Activated CD4-positive, alpha-beta memory T cell treated with anti-CD3 and anti-CD28 coated beads for 36 hours (primary cell): ENCODE data around the gene DIS3L2. TPM values are rescaled to one million over a fixed set of nuclear protein-coding genes. Genes with fewer than 3 reads are reported as not detected.

Experiments used
- CTCF ChIA-PET: fragments of 350-600 bp; sonication (Branson Sonifier 250); formaldehyde crosslinking; loops from one replicate; lab custom pipeline; 2021; ENCODE audit warnings: antibody characterized with exemption, inconsistent platforms; lab: Charles Lee
- POLR2A ChIA-PET: fragments of 350-600 bp; sonication (Branson Sonifier 250); formaldehyde crosslinking; loops from one replicate; lab custom pipeline; 2021; ENCODE audit warnings: antibody characterized with exemption; lab: Charles Lee
- DNase-seq: peaks from one replicate; pipeline ENCODE4 v3.0.0-alpha.2; 2020
- H3K27ac Mint-ChIP-seq: one replicate; pipeline ENCODE4 v1.8.0; 2021; ENCODE audit warnings: mixed read lengths
- H3K27me3 Mint-ChIP-seq: one replicate; pipeline ENCODE4 v1.8.0; 2021; ENCODE audit warnings: mixed read lengths
- H3K36me3 Mint-ChIP-seq: one replicate; pipeline ENCODE4 v1.8.0; 2021; ENCODE audit warnings: mixed read lengths
- H3K4me1 Mint-ChIP-seq: one replicate; pipeline ENCODE4 v1.8.0; 2021; ENCODE audit warnings: low read depth, mixed read lengths
- H3K4me3 Mint-ChIP-seq: one replicate; pipeline ENCODE4 v1.8.0; 2021; ENCODE audit warnings: mild to moderate bottlenecking, mixed read lengths
- H3K9me3 Mint-ChIP-seq: one replicate; pipeline ENCODE4 v1.8.0; 2021; ENCODE audit warnings: mixed read lengths
- intact Hi-C: fragments of 100-400 bp; cut with micrococcal nuclease; formaldehyde crosslinking; loops from one replicate; pipeline ENCODE4 v1.15.1; 2023
- total RNA-seq, 2 experiments: library from RNA; stranded (reverse); gene quantifications; one replicate each; pipeline ENCODE4 v1.2.3, GENCODE V29; 2021

DIS3L2 gene
- total RNA-seq, 2 experiments from 2014 or later, result 20.5 to 25.7 TPM

- POLR2A ChIA-PET, result no interaction called here
Observed at GRCh38 chr2:232076736-232077135, 115.2 kb downstream of the DIS3L2 start.

GRCh38 chr2:232085164-232085563, 123.7 kb downstream of the DIS3L2 start:
- H3K4me1 Mint-ChIP-seq, result peaks cover 3% of the 10 kb centered on the region
- CTCF ChIA-PET, result no interaction called here
- H3K36me3 Mint-ChIP-seq, result peaks cover 16% of the 10 kb centered on the region
- no peak overlapping the region for H3K4me3 Mint-ChIP-seq
- H3K9me3 Mint-ChIP-seq, result peaks cover 11% of the 10 kb centered on the region
- no peak overlapping the region for H3K27ac Mint-ChIP-seq
- POLR2A ChIA-PET, result no interaction called here
- no peaks in the 10 kb centered on the region for H3K27me3 Mint-ChIP-seq
- no peak for DNase-seq
- intact Hi-C loops, result no loop called here

More at GRCh38 chr2:232076736-232077135, 115.2 kb downstream of the DIS3L2 start:
- intact Hi-C loops, result no loop called here
- Mint-ChIP-seq H3K4me3 (no peak overlapping the region), H3K27ac (no peak overlapping the region), H3K9me3 (peaks cover 3% of the 10 kb centered on the region), H3K36me3 (peaks cover 7% of the 10 kb centered on the region), H3K4me1 (peaks cover 10% of the 10 kb centered on the region), H3K27me3 (no peaks in the 10 kb centered on the region)
- CTCF ChIA-PET, result no interaction called here
- DNase-seq, result no peak

- no peak overlapping the region for H3K4me3 Mint-ChIP-seq
- H3K36me3 Mint-ChIP-seq, result peaks cover 17% of the 10 kb centered on the region
- POLR2A ChIA-PET, result no interaction called here
- CTCF ChIA-PET, result no interaction called here
- intact Hi-C loops, result no loop called here
- no peak for DNase-seq
- H3K4me1 Mint-ChIP-seq, result peaks cover 3% of the 10 kb centered on the region
- H3K27me3 Mint-ChIP-seq, result no peaks in the 10 kb centered on the region
- H3K9me3 Mint-ChIP-seq, result peaks cover 11% of the 10 kb centered on the region
- no peak overlapping the region for H3K27ac Mint-ChIP-seq
Observed at GRCh38 chr2:232085826-232086425, 124.4 kb downstream of the DIS3L2 start.

- no peak for DNase-seq
- POLR2A ChIA-PET, result no interaction called here
- intact Hi-C loops, result no loop called here
- H3K27ac Mint-ChIP-seq, result no peak overlapping the region
- peaks cover 27% of the 10 kb centered on the region for H3K36me3 Mint-ChIP-seq
- H3K4me1 Mint-ChIP-seq, result peaks cover 3% of the 10 kb centered on the region
- CTCF ChIA-PET, result no interaction called here
- no peak overlapping the region for H3K4me3 Mint-ChIP-seq
- H3K9me3 Mint-ChIP-seq, result peaks cover under 1% of the 10 kb centered on the region
- H3K27me3 Mint-ChIP-seq, result no peaks in the 10 kb centered on the region
Observed at GRCh38 chr2:232088771-232089170, 127.3 kb downstream of the DIS3L2 start.

- POLR2A ChIA-PET, result no interaction called here
- Mint-ChIP-seq H3K27me3 (no peaks in the 10 kb centered on the region), H3K27ac (no peak overlapping the region), H3K4me1 (peaks cover 2% of the 10 kb centered on the region), H3K36me3 (peaks cover 65% of the 10 kb centered on the region), H3K9me3 (peaks cover 25% of the 10 kb centered on the region), H3K4me3 (no peak overlapping the region)
- CTCF ChIA-PET, result interaction anchor here (0.7 kb wide), 1 partner anchor 965 kb away, joined by 3 read pairs; no protein-coding TSS in a partner anchor
- intact Hi-C loops, result no loop called here
- no peak for DNase-seq
Observed at GRCh38 chr2:232094201-232094600, 132.7 kb downstream of the DIS3L2 start.

- Mint-ChIP-seq H3K27ac (no peak overlapping the region), H3K27me3 (no peaks in the 10 kb centered on the region), H3K4me1 (peaks cover 2% of the 10 kb centered on the region), H3K4me3 (no peak overlapping the region), H3K36me3 (peaks cover 68% of the 10 kb centered on the region), H3K9me3 (peaks cover 25% of the 10 kb centered on the region)
- intact Hi-C loops, result no loop called here
- CTCF ChIA-PET, result no interaction called here
- POLR2A ChIA-PET, result no interaction called here
- DNase-seq, result no peak
Observed at GRCh38 chr2:232094883-232095282, 133.4 kb downstream of the DIS3L2 start.

- Mint-ChIP-seq H3K9me3 (peaks cover 25% of the 10 kb centered on the region), H3K27me3 (no peaks in the 10 kb centered on the region), H3K4me1 (peaks cover 2% of the 10 kb centered on the region), H3K4me3 (no peak overlapping the region), H3K36me3 (peaks cover 55% of the 10 kb centered on the region), H3K27ac (no peak overlapping the region)
- ChIA-PET CTCF (no interaction called here), POLR2A (no interaction called here)
- intact Hi-C loops, result no loop called here
- DNase-seq, result no peak
Observed at GRCh38 chr2:232097260-232097659, 135.7 kb downstream of the DIS3L2 start.

- Mint-ChIP-seq H3K36me3 (peaks cover 56% of the 10 kb centered on the region), H3K9me3 (peaks cover 25% of the 10 kb centered on the region), H3K27ac (no peak overlapping the region), H3K27me3 (no peaks in the 10 kb centered on the region), H3K4me1 (peaks cover 2% of the 10 kb centered on the region), H3K4me3 (no peak overlapping the region)
- CTCF ChIA-PET, result no interaction called here
- POLR2A ChIA-PET, result no interaction called here
- no peak for DNase-seq
- intact Hi-C loops, result no loop called here
Observed at GRCh38 chr2:232097758-232098157, 136.2 kb downstream of the DIS3L2 start.

GRCh38 chr2:232102380-232102779, 140.9 kb downstream of the DIS3L2 start:
- ChIA-PET POLR2A (no interaction called here), CTCF (no interaction called here)
- Mint-ChIP-seq H3K27me3 (no peaks in the 10 kb centered on the region), H3K36me3 (peaks cover 24% of the 10 kb centered on the region), H3K4me1 (peaks cover 2% of the 10 kb centered on the region), H3K27ac (no peak overlapping the region), H3K4me3 (no peak overlapping the region), H3K9me3 (no peaks in the 10 kb centered on the region)
- DNase-seq, result no peak
- intact Hi-C loops, result no loop called here

- Mint-ChIP-seq H3K4me1 (no peaks in the 10 kb centered on the region), H3K4me3 (no peak overlapping the region), H3K9me3 (no peaks in the 10 kb centered on the region), H3K27ac (no peak overlapping the region), H3K27me3 (no peaks in the 10 kb centered on the region), H3K36me3 (peaks cover 16% of the 10 kb centered on the region)
- intact Hi-C loops, result no loop called here
- DNase-seq, result no peak
- ChIA-PET POLR2A (no interaction called here), CTCF (no interaction called here)
Observed at GRCh38 chr2:232103140-232103737, 141.7 kb downstream of the DIS3L2 start.

GRCh38 chr2:232104076-232104646, 142.6 kb downstream of the DIS3L2 start:
- H3K4me3 Mint-ChIP-seq, result no peak overlapping the region
- intact Hi-C loops, result no loop called here
- CTCF ChIA-PET, result no interaction called here

GRCh38 chr2:232111551-232111950, 150.0 kb downstream of the DIS3L2 start:
- intact Hi-C loops, result no loop called here
- POLR2A ChIA-PET, result no interaction called here
- no peak for DNase-seq
- Mint-ChIP-seq H3K27me3 (no peaks in the 10 kb centered on the region), H3K9me3 (no peaks in the 10 kb centered on the region), H3K27ac (no peak overlapping the region), H3K4me1 (peaks cover 26% of the 10 kb centered on the region), H3K36me3 (no peaks in the 10 kb centered on the region), H3K4me3 (no peak overlapping the region)
- CTCF ChIA-PET, result interaction anchor here (0.8 kb wide), 1 partner anchor 85 kb away, joined by 3 read pairs; no protein-coding TSS in a partner anchor

More at GRCh38 chr2:232104076-232104646, 142.6 kb downstream of the DIS3L2 start:
- H3K4me1 Mint-ChIP-seq, result no peaks in the 10 kb centered on the region
- no peak for DNase-seq
- no peaks in the 10 kb centered on the region for H3K27me3 Mint-ChIP-seq
- no peaks in the 10 kb centered on the region for H3K9me3 Mint-ChIP-seq
- no peak overlapping the region for H3K27ac Mint-ChIP-seq
- POLR2A ChIA-PET, result no interaction called here
- H3K36me3 Mint-ChIP-seq, result peaks cover 10% of the 10 kb centered on the region
